ENCODE results near the gene GARIN5B.

DNA sequence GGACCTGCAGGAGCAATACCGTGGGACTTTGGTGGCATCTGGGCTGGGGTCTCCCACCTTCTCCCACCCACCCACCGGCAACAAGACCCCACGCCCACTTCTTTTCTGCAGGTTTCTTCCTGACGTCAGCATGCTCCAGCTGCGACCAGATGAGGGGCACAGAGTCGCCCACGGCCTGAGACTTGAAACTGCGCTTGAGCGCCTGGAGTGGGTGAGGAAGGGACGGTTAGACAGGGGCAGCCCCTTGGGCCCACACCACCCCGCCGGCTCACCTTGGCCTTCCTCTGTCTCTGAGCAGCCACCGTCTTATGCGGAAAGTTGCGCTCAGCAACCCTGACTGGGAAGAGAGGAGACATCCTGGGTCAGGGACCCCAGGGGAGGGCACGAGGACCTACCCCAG lies 2.2 kb downstream of the GARIN5B start:
- no peak for TF ChIP-seq EZH2 (IDR thresholded peaks at IDR 0.05; ENCODE audit: low read length, unreplicated experiment)
- TF ChIP-seq, protein P1, sequence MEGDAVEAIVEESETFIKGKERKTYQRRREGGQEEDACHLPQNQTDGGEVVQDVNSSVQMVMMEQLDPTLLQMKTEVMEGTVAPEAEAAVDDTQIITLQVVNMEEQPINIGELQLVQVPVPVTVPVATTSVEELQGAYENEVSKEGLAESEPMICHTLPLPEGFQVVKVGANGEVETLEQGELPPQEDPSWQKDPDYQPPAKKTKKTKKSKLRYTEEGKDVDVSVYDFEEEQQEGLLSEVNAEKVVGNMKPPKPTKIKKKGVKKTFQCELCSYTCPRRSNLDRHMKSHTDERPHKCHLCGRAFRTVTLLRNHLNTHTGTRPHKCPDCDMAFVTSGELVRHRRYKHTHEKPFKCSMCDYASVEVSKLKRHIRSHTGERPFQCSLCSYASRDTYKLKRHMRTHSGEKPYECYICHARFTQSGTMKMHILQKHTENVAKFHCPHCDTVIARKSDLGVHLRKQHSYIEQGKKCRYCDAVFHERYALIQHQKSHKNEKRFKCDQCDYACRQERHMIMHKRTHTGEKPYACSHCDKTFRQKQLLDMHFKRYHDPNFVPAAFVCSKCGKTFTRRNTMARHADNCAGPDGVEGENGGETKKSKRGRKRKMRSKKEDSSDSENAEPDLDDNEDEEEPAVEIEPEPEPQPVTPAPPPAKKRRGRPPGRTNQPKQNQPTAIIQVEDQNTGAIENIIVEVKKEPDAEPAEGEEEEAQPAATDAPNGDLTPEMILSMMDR (conservative IDR thresholded peaks at IDR 0.05; ENCODE audit: low read depth, low read length), result no peak
- no peak for TF ChIP-seq EZH2phosphoT487 (IDR thresholded peaks at IDR 0.05; ENCODE audit: borderline replicate concordance, low read length)

All from PC-3 (cell line).